HG02943 (cell line): ENCODE results near the gene LRRIQ1.
"Not testable (repeated sequence)": the region's sequence is repeated elsewhere in the genome, so short reads cannot be mapped to it uniquely, and the experiment has no call there.

ENCODE experiments used
- ATAC-seq: cut with Tn5 transposase; IDR thresholded peaks from one replicate; pipeline ENCODE4 v1.9.1; 2021; ENCODE audit warnings: mild to moderate bottlenecking, low read depth, moderate library complexity; ENCODE audit not compliant: unreplicated experiment

Gene LRRIQ1, protein sequence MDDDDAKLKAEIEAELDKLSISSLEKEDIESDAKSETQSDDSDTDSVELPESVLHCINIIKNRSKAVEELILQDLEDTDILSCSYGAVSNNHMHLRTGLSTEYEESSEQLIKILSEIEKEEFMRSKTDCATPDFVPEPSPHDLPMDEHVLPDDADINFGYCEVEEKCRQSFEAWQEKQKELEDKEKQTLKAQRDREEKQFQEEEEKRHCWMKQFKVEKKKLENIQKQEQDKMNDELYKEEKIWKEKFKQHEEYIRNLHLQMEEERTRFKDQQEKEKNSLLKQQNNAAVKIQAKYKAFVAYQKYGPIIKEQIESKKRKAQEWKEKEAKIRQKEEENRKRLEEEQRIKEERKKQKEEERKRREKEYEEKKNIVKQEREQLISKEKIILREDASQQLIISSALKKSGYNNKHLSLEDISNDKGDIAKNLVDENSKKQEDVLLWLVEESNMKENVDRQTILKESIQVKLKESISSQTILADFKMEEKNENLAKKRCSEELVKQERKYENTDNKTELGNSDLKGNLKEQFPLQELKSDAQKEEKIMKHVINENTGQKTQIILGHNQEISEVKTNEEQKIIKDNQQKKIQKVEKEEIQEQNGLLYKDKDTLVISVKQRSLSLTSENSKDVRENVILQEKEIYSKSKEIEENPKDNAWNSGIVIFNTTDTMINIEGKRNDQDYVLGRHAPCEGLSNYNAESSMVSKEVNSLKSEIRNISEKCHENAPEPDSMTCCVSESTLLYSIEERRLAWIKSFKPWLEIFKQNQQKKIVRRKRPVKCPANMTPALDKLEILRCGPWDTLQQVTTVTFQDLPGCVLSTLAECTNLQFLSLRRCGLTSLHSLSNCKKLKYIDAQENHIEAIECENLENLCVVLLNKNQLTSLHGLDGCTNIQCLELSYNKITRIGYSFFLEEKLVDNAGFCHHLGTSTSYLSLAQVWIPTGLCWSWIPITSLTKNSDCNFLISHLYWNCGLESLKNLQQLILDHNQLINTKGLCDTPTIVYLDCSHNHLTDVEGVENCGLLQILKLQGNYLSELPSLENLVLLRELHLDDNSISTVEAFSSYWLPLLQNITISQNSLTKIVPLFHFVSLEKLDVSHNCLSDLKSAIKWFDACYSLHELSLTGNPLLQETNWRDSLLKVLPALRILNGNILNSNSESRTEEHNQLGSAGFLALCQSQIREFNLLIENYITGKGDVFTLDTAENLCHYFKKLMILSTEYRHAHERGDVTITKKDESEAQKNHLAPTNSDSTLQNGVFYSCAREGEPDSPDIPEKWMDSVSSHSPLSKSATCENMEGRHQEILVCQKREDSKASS (N-terminal part only)

DNA sequence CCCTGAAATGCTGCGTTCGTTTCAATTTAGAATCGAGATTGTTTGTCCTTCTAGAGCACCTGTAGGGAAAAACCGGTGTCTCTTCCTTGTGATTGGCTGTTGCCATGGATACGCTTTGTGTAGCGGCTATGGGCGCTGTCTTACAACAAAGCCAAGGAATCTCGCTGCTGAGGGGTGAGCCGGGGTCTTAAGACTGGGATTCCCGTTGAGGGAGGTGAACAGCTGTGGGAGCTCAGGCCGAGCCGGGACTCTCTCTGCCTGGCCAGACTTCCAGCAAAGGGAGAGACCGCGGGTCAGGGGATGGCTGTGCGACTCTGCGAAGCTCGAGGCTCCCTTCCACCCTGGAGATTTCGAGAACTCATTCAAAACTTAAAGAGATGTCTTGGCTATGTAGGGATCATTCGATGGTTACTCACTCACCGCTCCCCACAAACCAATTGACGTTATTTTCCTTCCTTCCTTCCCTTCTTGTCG, at the start of gene LRRIQ1, which contains the start of gene TSPAN19:
Gene LRRIQ1, plus strand, starts transcription at position 118 of the 474 bp plus-strand sequence. CDS start 1,826 bp downstream, outside the sequence.
Gene TSPAN19, minus strand, starts transcription at position 44 of the 474 bp plus-strand sequence. CDS start 6,331 bp downstream, outside the sequence.
- peak; percentile 93 for ATAC-seq

DNA sequence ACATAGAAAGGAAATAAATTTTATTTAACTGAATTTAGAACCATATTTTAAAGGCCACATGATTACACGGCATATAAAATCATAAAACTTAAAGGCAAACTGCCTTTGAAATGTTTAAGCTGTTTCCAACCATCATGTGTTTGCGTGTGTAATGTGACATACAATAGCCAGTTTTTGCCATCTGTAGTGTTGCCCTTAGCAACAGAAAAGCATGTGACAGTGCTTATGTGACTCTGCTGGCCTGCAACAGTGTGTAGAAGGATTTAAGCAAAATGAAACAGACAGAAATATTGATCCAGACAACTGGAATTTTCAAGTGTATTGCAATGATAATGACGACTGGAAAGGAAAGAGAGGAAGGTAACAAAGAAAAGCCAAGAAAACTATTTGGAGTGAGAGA, 49.6 kb upstream of the LRRIQ1 start:
- ATAC-seq: no peak

DNA sequence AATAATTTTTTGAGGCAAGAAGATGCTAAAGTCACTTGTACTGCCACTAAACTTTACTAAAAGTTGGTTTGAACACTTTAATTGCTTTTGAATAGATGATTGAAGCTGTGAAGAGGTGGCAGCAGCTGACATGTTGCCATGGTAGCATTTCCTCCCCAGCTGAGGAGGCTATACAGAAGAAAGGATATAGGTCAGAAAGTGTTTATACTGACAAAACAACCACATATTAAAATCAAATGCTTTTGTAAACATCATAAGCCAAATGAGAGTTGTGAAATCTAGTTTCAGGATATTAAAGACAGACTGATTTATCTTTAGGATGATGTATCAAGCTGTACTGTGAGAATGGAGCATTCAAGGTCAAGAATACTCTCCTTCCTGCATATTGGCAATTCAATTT, 41.7 kb upstream of the LRRIQ1 start:
- ATAC-seq: no peak

DNA sequence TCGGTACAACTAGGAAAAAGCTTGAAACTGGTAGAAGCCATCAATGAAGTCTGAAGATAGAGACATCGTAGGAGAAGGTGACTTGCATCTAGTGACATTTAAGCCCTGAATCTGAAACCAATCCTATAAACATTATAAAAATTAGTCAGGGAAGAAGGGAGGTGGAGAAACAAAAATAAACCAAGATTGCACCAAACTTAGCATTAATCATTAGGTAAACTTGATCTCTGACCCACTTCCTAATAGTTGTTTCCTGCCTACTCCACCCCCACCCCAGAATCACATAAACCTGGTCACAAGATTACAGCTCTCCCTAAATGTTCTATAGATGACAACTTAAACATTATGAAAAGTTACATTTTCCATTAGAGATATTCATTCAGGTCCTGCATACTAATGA, 40.5 kb upstream of the LRRIQ1 start:
- ATAC-seq: no peak

DNA sequence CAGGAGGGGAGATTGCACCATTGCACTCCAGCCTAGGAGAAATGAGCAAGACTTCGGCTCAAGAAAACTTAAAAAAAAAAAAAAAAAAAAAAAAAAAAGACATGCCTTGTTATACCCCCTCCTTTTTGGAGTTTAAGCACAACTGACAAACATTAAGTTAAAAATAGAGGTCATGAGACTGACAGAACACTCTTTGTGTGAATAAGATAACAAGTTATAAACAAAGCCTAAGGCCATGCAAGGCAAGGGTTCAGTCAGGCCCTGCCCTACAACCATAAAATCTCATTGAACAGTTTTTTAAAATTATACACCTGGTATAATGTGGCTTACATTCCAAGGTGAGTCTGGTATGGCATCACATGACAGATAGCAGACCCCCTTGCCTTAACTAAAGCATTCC, 39.4 kb upstream of the LRRIQ1 start:
- ATAC-seq: no peak

DNA sequence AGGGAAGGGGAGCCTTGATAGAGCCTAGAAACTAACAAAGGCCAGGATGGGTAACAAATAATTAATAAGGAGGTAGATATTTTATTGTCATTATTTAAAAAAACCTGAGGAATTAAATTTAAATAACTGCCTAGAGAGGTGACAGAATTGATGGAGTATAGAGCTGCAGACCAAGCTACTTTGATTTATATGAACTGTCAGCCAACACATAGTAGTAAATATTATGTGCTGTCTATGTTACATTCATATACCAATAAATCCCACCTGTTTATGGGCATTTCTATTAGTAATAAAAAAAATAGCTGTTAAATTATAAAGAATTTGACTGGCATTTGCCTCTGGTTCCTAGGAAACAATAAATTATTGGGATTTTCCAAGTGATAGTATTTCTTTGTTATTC, 37.8 kb upstream of the LRRIQ1 start:
- no peak for ATAC-seq

DNA sequence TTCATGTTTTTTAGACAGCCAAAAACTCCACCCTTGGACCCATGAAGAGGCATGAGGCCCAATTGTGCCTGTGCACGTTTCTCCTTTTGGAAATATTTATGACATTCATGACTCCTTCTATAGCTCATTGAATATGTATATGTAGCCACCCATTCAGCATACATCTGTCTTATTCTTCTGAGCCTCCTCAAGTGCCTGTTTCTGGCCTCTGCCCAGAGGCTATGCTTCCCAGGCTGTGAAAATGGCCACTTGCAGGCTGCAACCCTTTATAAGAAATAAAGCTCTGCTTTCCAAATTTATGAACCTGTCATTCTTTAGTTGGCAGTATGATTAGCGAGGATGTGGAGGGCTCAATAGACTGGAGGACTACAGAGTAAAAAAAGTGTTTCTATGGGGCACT, 35.4 kb upstream of the LRRIQ1 start:
- no peak for ATAC-seq

DNA sequence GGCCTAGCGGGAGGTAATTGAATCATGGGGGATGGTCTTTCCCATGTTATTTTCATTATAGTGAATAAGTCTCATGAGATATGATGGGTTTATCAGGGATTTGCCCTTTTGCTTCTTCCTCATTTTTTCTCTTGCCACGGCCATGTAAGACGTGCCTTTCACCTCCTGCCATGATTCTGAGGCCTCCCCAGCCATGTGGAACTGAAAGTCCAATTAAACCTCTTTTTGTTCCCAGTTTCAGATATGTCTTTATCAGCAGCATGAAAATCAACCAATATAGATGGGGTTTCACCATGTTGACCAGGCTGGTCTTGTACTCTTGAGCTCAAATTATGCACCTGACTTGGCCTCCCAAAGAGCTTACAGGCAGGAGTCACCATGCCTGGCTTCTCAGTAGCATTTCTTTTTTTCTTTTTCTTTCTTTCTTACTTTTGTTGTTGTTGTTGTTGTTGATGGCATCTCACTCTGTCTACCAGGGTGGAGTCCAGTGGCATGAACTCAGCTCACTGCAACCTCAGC, 33.3 kb upstream of the LRRIQ1 start:
- ATAC-seq: no peak

DNA sequence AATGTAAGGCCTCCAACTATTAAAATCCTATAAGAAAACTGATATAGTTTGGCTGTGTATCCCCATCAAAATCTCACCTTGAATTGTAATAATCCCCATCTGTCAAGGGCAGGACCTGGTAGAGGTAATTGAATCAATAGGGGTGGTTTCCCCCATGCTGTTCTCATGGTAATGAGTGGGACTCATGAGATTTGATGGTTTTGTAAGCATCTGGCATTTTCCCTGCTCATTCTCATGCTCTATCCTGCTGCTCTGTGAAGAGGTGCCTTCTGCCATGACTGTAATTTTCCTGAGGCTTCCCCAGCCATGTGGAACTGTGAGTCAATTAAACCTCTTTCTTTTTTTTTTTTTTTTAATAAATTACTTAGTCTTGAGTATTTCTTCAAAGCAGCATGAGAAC, 31.9 kb upstream of the LRRIQ1 start:
- no peak for ATAC-seq

DNA sequence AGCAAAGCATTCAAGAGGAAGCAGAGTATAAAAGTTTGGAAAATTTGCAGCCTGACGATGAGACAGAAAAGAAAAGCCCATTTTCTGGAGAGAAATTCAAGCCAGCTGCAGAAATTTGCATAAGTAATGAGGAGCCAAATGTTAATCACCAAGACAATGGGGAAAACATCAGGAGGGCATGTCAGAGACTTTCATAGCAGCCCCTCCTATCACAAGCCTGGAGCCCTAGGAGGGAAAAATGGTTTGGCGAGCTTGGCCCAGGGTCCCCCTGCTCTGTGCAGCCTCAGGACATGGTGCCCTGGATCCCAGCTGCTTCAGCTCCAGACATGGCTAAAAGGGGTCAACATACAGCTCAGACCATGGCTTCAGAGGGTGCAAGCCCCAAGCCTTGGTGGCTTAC, 31.1 kb upstream of the LRRIQ1 start:
- not testable (repeated sequence) for ATAC-seq

DNA sequence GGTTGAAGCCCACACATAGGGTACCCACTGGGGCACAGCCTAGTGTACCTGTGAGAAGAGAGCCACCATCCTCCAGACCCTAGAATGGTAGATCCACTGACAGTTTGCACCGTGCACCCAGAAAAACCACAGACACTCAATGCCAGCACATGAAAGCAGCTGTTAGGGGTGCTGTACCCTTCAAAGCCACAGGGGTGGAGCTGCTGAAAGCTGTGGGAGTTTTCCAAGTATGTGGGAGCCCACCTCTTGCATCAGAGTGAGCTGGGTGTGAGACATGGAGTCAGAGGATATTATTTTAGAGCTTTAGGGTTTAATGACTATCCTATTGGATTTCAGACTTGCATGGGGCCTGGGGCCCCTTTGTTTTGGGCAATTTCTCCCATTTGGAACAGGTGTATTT, 30.5 kb upstream of the LRRIQ1 start:
- no peak for ATAC-seq

DNA sequence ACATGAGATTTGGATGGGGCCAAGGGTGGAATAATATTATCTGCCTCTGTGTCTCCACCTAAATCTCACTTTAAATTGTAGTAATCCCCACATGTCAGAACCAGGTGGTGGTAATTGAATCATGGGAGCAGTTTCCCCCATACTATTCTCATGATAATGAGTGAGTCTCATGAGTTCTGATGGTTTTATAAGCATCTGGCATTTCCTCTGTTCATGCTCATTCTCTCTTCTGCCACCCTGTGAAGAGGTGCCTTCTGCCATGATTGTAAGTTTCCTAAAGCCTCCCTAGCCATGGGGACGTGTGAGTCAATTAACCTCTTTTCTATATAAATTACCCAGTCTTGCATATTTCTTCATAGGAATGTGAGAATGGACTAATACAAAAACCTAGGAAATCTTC, 29.9 kb upstream of the LRRIQ1 start:
- no peak for ATAC-seq

DNA sequence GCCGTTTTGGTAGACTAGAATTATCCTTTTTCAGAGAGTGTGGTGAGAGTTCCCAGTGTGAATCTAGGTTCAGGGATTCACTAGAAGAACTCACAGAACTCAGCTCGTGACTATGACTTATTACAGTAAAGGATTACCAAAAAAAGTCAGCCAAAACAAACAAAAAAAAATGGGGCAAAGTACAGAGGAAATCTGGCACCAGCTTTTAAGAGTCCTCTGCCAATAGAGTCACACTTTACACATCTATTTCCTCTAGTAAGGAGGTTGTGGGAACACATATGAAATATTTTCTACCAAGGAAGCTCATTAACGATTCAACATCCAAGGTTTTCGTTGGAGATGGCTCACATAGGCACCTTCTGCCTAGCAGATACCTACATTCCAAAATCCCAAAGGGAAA, 28.3 kb upstream of the LRRIQ1 start:
- ATAC-seq: no peak

DNA sequence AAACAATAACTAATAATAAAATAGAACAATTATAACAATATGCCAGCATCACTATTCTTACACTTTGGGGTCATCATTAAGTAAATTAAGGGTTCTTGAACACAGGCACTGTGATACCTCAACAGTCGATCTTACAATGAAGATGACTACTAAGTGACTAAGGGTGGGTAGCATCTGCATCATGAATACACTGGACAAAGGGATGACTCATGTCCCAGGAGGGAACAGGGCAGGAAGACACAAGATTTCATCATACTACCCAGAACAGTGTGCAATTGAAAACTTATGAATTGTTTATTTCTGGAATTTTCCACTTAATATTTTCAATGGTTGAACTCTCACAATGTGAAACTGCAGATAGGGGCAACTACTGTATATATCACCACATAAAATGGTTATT, 19.7 kb upstream of the LRRIQ1 start:
- ATAC-seq: no peak

DNA sequence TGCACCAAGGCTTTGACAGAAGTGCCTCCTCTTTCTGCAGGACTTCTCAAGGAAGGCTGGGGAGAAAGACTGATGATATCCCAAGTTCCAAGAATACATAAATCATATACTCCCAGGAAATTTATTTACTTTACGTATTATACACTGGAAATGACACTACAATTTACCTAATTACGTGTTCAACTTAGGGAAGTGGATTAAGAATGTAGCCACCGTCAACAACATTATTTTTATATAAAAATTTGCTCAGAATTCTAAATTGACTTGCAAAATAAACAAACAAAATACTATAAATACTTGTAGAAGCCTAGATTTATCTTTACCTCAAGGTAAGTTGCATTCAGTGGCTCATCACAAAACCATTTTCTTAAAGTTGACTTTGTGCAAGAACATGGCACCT, 19.0 kb upstream of the LRRIQ1 start:
- ATAC-seq: no peak

DNA sequence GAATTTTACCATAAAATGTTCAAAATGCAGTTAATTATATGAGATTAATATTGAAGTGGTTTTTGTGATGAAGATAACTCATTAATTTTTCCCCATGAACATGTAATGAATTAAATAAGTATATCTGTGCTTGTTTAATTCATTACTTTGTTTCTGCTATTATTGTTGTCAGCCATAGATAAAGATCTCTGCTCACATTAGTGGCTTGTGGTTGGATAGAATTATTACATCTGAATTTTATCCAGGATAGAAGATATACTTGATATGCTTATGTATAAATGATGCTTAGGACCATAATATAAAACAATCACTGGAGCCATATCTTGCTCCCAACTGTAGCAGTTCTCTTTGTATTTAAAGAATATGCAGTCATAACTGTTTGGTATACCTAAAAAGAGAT, 18.5 kb upstream of the LRRIQ1 start:
- ATAC-seq: no peak

DNA sequence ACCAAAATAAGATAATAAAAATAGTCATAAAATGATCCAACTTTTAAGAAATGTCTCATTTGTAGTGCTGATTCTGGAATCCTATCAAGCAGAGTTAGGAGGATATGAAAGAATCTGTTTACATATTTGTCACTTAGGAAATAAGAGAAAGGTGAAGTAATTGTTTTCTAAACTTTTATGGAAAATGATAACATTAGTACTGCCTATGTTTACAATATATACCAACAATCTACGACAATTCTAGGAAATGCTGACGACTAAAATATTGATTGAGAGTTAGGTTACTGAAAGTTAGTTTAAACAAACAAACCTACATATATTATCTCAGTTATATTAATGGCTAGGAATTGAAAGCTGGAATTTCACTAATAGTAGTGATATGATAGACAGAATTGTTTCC, 18.1 kb upstream of the LRRIQ1 start:
- no peak for ATAC-seq

DNA sequence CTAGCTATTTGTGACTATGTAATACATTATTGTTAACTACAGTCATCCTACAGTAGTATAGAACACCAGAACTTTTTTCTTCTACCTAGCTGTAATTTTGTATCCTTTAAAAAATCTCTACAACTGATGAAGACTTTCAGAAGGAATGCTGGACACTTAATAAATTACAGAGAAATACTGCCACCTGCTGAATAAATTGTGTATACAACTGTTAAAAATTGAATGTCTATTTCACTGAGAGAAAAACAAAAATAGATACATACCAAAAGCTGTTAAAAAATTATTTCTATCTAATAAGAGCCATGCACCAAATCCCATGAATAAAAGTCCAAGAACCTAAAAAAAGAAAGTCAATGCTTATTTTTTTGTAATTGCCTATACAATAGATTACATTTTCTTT, 6.7 kb upstream of the LRRIQ1 start:
- no peak for ATAC-seq

DNA sequence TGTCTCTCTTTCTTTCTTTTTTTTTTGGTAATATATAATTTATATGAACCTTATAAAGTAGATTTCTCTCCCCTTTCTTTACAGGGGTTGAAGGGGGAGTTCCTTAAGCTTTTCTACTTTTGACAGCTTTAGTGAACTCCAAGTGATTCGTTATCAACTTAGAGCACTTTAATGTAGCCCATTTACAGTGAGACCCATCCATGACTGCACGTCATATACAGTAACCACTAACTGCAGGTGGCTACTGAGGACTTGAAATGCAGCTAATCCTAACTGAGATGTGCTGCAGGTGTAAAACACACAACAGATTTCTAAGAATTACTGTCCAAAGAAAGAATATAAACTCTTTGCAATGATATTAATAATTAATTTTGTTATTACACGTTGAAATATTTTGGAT, 582 bp downstream of the LRRIQ1 start:
- no peak for ATAC-seq

DNA sequence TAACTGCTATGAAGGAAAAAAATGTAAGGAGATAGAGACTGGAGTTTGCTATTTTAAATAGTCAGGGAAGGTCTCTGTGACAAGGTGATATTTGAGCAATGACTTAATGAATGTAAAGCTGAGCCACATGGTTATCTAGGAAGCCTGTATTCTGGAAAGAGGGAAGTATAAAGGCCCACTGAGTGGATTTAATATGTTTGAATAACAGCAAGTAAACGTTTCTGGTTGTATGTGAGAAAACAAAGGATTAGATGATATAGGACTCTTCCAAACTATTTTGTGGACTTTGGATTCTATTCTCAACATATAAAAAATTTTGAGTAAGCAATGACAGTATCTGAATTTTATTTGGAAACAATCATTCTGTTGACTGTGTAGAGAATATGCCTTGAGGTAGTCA, 5.2 kb downstream of the LRRIQ1 start:
- no peak for ATAC-seq
